GDM1 (cell line): ENCODE measurements around the gene MAP2K4.

Source experiments
- DNase-seq: peaks from one replicate; lab custom pipeline; 2025; lab: John Stamatoyannopoulos, UW

MAP2K4 gene

GRCh38 chr17:12040478-12040877, 19.8 kb downstream of the MAP2K4 start:
- no peak for DNase-seq

GRCh38 chr17:12041312-12041711, 20.6 kb downstream of the MAP2K4 start:
- DNase-seq, result no peak

- no peak for DNase-seq
These were observed 23.0 kb downstream of the MAP2K4 start for GRCh38 chr17:12043702-12044101.

- DNase-seq, result no peak
These were observed 26.1 kb downstream of the MAP2K4 start for GRCh38 chr17:12046786-12047185.

- DNase-seq, result no peak
These were observed 27.2 kb downstream of the MAP2K4 start for GRCh38 chr17:12047681-12048376.

- no peak for DNase-seq
These were observed 28.3 kb downstream of the MAP2K4 start for GRCh38 chr17:12048843-12049473.

- no peak for DNase-seq
These were observed 30.1 kb downstream of the MAP2K4 start for GRCh38 chr17:12050646-12051225.

- DNase-seq, result no peak
These were observed 32.9 kb downstream of the MAP2K4 start for GRCh38 chr17:12053552-12053951.

GRCh38 chr17:12055889-12056288, 35.2 kb downstream of the MAP2K4 start:
- no peak for DNase-seq

- DNase-seq, result no peak
These were observed 36.8 kb downstream of the MAP2K4 start for GRCh38 chr17:12057520-12057919.

- no peak for DNase-seq
These were observed 37.9 kb downstream of the MAP2K4 start for GRCh38 chr17:12058535-12058934.

GRCh38 chr17:12062249-12062648, 41.6 kb downstream of the MAP2K4 start:
- DNase-seq, result no peak

GRCh38 chr17:12064395-12064794, 43.7 kb downstream of the MAP2K4 start:
- DNase-seq, result no peak

GRCh38 chr17:12067485-12067884, 46.8 kb downstream of the MAP2K4 start:
- no peak for DNase-seq

GRCh38 chr17:12068946-12069345, 48.3 kb downstream of the MAP2K4 start:
- DNase-seq, result no peak

GRCh38 chr17:12070561-12070960, 49.9 kb downstream of the MAP2K4 start:
- DNase-seq, result no peak

- DNase-seq, result no peak
These were observed 53.7 kb downstream of the MAP2K4 start for GRCh38 chr17:12074346-12074745.

GRCh38 chr17:12077773-12078172, 57.1 kb downstream of the MAP2K4 start:
- no peak for DNase-seq

GRCh38 chr17:12078791-12079190, 58.1 kb downstream of the MAP2K4 start:
- no peak for DNase-seq

GRCh38 chr17:12081720-12082119, 61.0 kb downstream of the MAP2K4 start:
- no peak for DNase-seq

- DNase-seq, result no peak
These were observed 64.6 kb downstream of the MAP2K4 start for GRCh38 chr17:12085076-12085949.

- DNase-seq, result no peak
These were observed 67.4 kb downstream of the MAP2K4 start for GRCh38 chr17:12088035-12088434.
